HEK293 (cell line): ENCODE measurements around the gene CACNA2D4.

Experiments used
- CTCF ChIA-PET: fragments of 350-600 bp; formaldehyde crosslinking; extraction: SDS; loops from one replicate; lab custom pipeline; 2021; ENCODE audit warnings: antibody characterized with exemption; lab: Yijun Ruan, JAX
- POLR2A ChIA-PET: fragments of 300-600 bp; formaldehyde crosslinking; extraction: SDS; loops from one replicate; lab custom pipeline; 2020; ENCODE audit warnings: antibody characterized with exemption, inconsistent platforms; lab: Yijun Ruan, JAX
- H3K27ac ChIP-seq: fragments of 200-500 bp; sonication (Bioruptor generic); 2 replicates; pipeline ENCODE4 v1.5.1; 2014; ENCODE audit warnings: low read depth, low read length, control low read depth, inconsistent platforms; ENCODE audit errors: extremely low read depth
- H3K36me3 ChIP-seq, 2 experiments: fragments of 200-500 bp in 1 of 2; sonication (Bioruptor generic) in 1 of 2; 1 replicate in 1 of 2; 2 replicates in 1 of 2; pipeline ENCODE4 v1.5.1; 2014 to 2017; ENCODE audit warnings: inconsistent platforms in 2 of 2, low read length in 2 of 2; ENCODE audit not compliant: control insufficient read depth in 2 of 2, insufficient read depth in 1 of 2
- H3K4me1 ChIP-seq: fragments of 200-500 bp; sonication (Bioruptor generic); 2 replicates; pipeline ENCODE4 v1.5.1; 2014; ENCODE audit warnings: mild to moderate bottlenecking, low read length, inconsistent platforms; ENCODE audit not compliant: control insufficient read depth, insufficient read depth
- H3K4me3 ChIP-seq: 2 replicates; pipeline ENCODE4 v1.5.1; 2011; ENCODE audit warnings: low read depth, mild to moderate bottlenecking, control low read depth, low read length, moderate library complexity
- H3K9me3 ChIP-seq: fragments of 200-500 bp; sonication (Bioruptor generic); 2 replicates; pipeline ENCODE4 v1.5.1; 2014; ENCODE audit warnings: low read depth, low read length, inconsistent platforms; ENCODE audit not compliant: control insufficient read depth, insufficient read depth
- EGR2 ChIP-seq: fragments of 450-650 bp; formaldehyde crosslinking; IDR thresholded peaks from 2 replicates; pipeline ENCODE4 v1.5.1; 2016; ENCODE audit warnings: low read depth, missing biosample characterization, missing genetic modification characterization
- HOXC10 ChIP-seq: sonication (generic); formaldehyde crosslinking; IDR thresholded peaks from 2 replicates; pipeline ENCODE4 v1.8.1; 2023; ENCODE audit warnings: mild to moderate bottlenecking, missing genetic modification reagents
- HOXD13 ChIP-seq: sonication (generic); formaldehyde crosslinking; IDR thresholded peaks from 2 replicates; pipeline ENCODE4 v1.8.0; 2022; ENCODE audit warnings: missing genetic modification reagents, borderline replicate concordance
- KLF16 ChIP-seq: fragments of 450-650 bp; formaldehyde crosslinking; IDR thresholded peaks from 2 replicates; pipeline ENCODE4 v1.5.1; 2017; ENCODE audit warnings: missing biosample characterization, missing genetic modification characterization
- REPIN1 ChIP-seq: fragments of 450-650 bp; formaldehyde crosslinking; IDR thresholded peaks from 2 replicates; pipeline ENCODE4 v1.5.1; 2017; ENCODE audit warnings: missing biosample characterization, missing genetic modification characterization, low read depth
- SETDB1 ChIP-seq: IDR thresholded peaks from one replicate; pipeline ENCODE4 v1.6.1; 2017; ENCODE audit warnings: mild to moderate bottlenecking, low read length, moderate library complexity, mixed read lengths; ENCODE audit not compliant: insufficient read length
- YY1 ChIP-seq: fragments of 450-650 bp; formaldehyde crosslinking; IDR thresholded peaks from 2 replicates; pipeline ENCODE4 v1.5.1; 2018; ENCODE audit warnings: missing biosample characterization, missing genetic modification characterization
- ZBTB20 ChIP-seq: fragments of 450-650 bp; formaldehyde crosslinking; IDR thresholded peaks from 2 replicates; pipeline ENCODE4 v1.5.1; 2016; ENCODE audit warnings: missing biosample characterization, missing genetic modification characterization
- ZNF112 ChIP-seq: fragments of 450-650 bp; formaldehyde crosslinking; IDR thresholded peaks from 2 replicates; pipeline ENCODE4 v1.5.0; 2017; ENCODE audit warnings: missing biosample characterization, missing genetic modification characterization
- ZNF155 ChIP-seq: fragments of 450-650 bp; formaldehyde crosslinking; IDR thresholded peaks from 2 replicates; pipeline ENCODE4 v1.5.1; 2016; ENCODE audit warnings: missing biosample characterization, missing genetic modification characterization
- ZNF2 ChIP-seq: fragments of 450-650 bp; formaldehyde crosslinking; IDR thresholded peaks from 2 replicates; pipeline ENCODE4 v1.5.1; 2016; ENCODE audit warnings: missing biosample characterization, missing genetic modification characterization
- ZNF302 ChIP-seq: fragments of 450-650 bp; formaldehyde crosslinking; IDR thresholded peaks from 2 replicates; pipeline ENCODE4 v1.5.1; 2016; ENCODE audit warnings: missing biosample characterization, missing genetic modification characterization, low read depth
- ZNF341 ChIP-seq: fragments of 450-650 bp; formaldehyde crosslinking; IDR thresholded peaks from 2 replicates; pipeline ENCODE4; 2016; ENCODE audit warnings: low read depth, missing biosample characterization, missing genetic modification characterization
- ZNF501 ChIP-seq: fragments of 450-650 bp; formaldehyde crosslinking; IDR thresholded peaks from 2 replicates; pipeline ENCODE4 v1.5.1; 2016; ENCODE audit warnings: missing biosample characterization, missing genetic modification characterization
- ZNF510 ChIP-seq: fragments of 450-650 bp; formaldehyde crosslinking; IDR thresholded peaks from 2 replicates; pipeline ENCODE4 v1.5.1; 2018; ENCODE audit warnings: mild to moderate bottlenecking, missing genetic modification characterization, missing biosample characterization; ENCODE audit not compliant: insufficient replicate concordance
- ZNF629 ChIP-seq: fragments of 450-650 bp; formaldehyde crosslinking; IDR thresholded peaks from 2 replicates; pipeline ENCODE4 v1.5.1; 2017; ENCODE audit warnings: missing biosample characterization, missing genetic modification characterization
- ZNF837 ChIP-seq: fragments of 450-650 bp; formaldehyde crosslinking; IDR thresholded peaks from 2 replicates; pipeline ENCODE4 v1.5.1; 2016; ENCODE audit warnings: missing biosample characterization, missing genetic modification characterization
- ZXDB ChIP-seq: fragments of 450-650 bp; formaldehyde crosslinking; IDR thresholded peaks from 2 replicates; pipeline ENCODE4 v1.5.1; 2016; ENCODE audit warnings: missing biosample characterization, missing genetic modification characterization
- TF ChIP-seq, protein P1 (sequence below): IDR thresholded peaks from 2 replicates; pipeline ENCODE4 v1.6.1; 2011; ENCODE audit warnings: mild to moderate bottlenecking, low read depth, low read length, borderline replicate concordance
- TF ChIP-seq, protein P2 (sequence below): fragments of 450-650 bp; formaldehyde crosslinking; IDR thresholded peaks from 2 replicates; pipeline ENCODE4 v1.5.1; 2017; ENCODE audit warnings: missing biosample characterization, missing genetic modification characterization
- TF ChIP-seq, protein P3 (sequence below): fragments of 450-650 bp; formaldehyde crosslinking; IDR thresholded peaks from 2 replicates; pipeline ENCODE4 v1.5.1; 2016; ENCODE audit warnings: missing biosample characterization, missing genetic modification characterization

The CACNA2D4 gene

DNA sequence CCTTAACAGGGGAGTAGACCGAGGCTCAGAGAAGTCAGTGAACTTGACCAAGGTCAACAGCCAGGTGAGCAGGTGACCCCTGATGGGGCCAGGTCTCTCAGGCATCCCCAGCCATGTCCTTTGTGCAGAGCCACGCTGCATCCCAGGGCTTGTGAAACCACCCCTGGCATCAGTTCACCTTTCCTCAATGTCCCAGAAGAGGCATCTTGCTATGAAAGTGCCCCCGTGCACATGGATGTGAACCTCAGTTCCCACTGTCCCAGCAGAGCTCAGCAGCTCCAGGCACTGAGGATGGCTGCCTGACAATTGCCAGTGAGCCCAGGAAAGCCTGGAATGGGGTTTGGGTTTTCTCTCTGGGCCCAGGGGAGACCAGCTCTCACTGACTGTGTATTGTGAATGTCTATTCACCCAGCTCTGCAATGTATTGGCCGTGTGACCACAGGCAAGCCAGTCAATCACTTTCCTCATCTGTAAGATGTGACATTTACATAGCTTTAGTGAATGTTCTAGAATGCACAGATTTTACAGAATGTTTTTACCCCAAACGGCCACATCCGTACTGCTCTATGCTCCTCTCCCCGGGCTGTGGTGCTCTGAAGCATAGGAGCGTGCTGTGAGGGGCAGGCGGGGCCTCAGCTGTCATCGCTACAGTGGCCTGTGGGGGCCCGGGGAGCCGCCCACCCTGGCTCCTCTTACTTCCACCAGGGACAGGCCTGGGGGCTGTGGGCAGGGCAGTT lies 4.9 kb downstream of the CACNA2D4 start:
- Histone ChIP-seq H3K36me3 (no peaks in the 10 kb centered on the region), H3K4me3 (no peak overlapping the region), H3K9me3 (no peaks in the 10 kb centered on the region), H3K4me1 (no peaks in the 10 kb centered on the region), H3K27ac (no peak overlapping the region)
- POLR2A ChIA-PET = no interaction called here
- TF ChIP-seq ZBTB20 (tag by site-specific recombination) (no peak), ZNF2 (no peak), ZXDB (no peak), KLF16 (tag by site-specific recombination) (no peak), ZNF155 (no peak), ZNF302 (tag by site-specific recombination) (no peak), ZNF629 (tag by site-specific recombination) (no peak), HOXC10 (CRISPR knock-in tag) (no peak), ZNF837 (tag by site-specific recombination) (no peak), REPIN1 (tag by site-specific recombination) (no peak), ZNF501 (tag by site-specific recombination) (no peak), EGR2 (no peak), ZNF510 (tag by site-specific recombination) (no peak), YY1 (tag by site-specific recombination) (no peak)
- TF ChIP-seq, protein P1, sequence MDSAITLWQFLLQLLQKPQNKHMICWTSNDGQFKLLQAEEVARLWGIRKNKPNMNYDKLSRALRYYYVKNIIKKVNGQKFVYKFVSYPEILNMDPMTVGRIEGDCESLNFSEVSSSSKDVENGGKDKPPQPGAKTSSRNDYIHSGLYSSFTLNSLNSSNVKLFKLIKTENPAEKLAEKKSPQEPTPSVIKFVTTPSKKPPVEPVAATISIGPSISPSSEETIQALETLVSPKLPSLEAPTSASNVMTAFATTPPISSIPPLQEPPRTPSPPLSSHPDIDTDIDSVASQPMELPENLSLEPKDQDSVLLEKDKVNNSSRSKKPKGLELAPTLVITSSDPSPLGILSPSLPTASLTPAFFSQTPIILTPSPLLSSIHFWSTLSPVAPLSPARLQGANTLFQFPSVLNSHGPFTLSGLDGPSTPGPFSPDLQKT = no peak
- TF ChIP-seq, protein P2, sequence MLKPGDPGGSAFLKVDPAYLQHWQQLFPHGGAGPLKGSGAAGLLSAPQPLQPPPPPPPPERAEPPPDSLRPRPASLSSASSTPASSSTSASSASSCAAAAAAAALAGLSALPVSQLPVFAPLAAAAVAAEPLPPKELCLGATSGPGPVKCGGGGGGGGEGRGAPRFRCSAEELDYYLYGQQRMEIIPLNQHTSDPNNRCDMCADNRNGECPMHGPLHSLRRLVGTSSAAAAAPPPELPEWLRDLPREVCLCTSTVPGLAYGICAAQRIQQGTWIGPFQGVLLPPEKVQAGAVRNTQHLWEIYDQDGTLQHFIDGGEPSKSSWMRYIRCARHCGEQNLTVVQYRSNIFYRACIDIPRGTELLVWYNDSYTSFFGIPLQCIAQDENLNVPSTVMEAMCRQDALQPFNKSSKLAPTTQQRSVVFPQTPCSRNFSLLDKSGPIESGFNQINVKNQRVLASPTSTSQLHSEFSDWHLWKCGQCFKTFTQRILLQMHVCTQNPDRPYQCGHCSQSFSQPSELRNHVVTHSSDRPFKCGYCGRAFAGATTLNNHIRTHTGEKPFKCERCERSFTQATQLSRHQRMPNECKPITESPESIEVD (tag by site-specific recombination) = no peak
- TF ChIP-seq, protein P3, sequence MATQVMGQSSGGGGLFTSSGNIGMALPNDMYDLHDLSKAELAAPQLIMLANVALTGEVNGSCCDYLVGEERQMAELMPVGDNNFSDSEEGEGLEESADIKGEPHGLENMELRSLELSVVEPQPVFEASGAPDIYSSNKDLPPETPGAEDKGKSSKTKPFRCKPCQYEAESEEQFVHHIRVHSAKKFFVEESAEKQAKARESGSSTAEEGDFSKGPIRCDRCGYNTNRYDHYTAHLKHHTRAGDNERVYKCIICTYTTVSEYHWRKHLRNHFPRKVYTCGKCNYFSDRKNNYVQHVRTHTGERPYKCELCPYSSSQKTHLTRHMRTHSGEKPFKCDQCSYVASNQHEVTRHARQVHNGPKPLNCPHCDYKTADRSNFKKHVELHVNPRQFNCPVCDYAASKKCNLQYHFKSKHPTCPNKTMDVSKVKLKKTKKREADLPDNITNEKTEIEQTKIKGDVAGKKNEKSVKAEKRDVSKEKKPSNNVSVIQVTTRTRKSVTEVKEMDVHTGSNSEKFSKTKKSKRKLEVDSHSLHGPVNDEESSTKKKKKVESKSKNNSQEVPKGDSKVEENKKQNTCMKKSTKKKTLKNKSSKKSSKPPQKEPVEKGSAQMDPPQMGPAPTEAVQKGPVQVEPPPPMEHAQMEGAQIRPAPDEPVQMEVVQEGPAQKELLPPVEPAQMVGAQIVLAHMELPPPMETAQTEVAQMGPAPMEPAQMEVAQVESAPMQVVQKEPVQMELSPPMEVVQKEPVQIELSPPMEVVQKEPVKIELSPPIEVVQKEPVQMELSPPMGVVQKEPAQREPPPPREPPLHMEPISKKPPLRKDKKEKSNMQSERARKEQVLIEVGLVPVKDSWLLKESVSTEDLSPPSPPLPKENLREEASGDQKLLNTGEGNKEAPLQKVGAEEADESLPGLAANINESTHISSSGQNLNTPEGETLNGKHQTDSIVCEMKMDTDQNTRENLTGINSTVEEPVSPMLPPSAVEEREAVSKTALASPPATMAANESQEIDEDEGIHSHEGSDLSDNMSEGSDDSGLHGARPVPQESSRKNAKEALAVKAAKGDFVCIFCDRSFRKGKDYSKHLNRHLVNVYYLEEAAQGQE (tag by site-specific recombination) = no peak
- CTCF ChIA-PET = interaction anchor here (1.1 kb wide), 1 partner anchor 259 kb away, joined by 3 read pairs; no protein-coding TSS in a partner anchor

DNA sequence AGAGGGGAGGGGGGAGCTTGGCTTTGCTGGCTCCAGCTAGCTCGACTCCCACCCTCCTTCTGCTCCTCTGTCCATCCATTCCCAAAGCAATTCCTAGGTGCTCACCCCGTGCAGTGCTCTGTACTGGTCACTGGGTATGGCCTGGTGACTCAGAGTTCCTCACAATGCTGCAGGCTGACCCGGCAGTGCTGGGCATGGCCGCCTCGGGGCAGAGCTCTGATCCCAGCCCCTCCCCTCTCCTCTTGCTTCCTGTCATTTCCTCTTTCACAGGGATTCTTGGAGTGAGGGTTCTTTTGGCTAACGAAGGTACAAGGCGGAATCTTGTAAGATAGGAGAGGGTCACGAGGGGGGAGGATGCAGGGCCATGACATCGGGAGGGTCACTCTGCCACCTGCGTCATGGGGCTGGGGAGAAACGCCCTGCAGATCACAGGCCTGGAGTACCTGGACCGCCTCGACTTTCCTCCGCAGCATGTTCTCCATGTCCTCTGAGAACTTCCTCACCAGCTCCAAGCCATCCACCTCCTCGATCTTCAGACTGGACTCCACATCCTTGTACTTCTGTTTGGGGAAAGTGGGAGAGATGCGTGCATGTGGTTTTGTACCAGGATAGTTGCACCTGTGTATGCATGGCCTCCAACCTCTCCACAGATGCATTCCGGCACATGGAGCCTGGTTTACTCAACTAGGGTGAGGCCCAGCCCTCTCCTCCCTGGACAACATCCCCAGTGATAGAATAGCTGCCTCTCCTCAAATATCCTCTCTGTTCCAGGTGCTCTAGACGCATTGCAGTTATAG lies 5.7 kb downstream of the CACNA2D4 start:
- H3K4me1 ChIP-seq = no peaks in the 10 kb centered on the region
- POLR2A ChIA-PET = no interaction called here
- H3K4me3 ChIP-seq = no peak overlapping the region
- TF ChIP-seq SETDB1 (no peak), HOXD13 (CRISPR knock-in tag) (no peak), ZNF112 (tag by site-specific recombination) (no peak), ZNF341 (no peak), ZXDB (no peak), HOXC10 (CRISPR knock-in tag) (no peak)
- TF ChIP-seq, all 188 proteins: peak for 0
- Histone ChIP-seq H3K27ac (no peak overlapping the region), H3K36me3 (no peaks in the 10 kb centered on the region), H3K9me3 (no peaks in the 10 kb centered on the region)
- CTCF ChIA-PET = interaction anchor here (0.8 kb wide), 1 partner anchor 25 kb away, joined by 3 read pairs; no protein-coding TSS in a partner anchor
